ENCODE data around the gene WEE1. TPM values are rescaled to one million over a fixed set of nuclear protein-coding genes. Genes with fewer than 3 reads are reported as not detected.

The WEE1 gene
- total RNA-seq, 1 donor from 2014 or later: 66.4 TPM

DNA sequence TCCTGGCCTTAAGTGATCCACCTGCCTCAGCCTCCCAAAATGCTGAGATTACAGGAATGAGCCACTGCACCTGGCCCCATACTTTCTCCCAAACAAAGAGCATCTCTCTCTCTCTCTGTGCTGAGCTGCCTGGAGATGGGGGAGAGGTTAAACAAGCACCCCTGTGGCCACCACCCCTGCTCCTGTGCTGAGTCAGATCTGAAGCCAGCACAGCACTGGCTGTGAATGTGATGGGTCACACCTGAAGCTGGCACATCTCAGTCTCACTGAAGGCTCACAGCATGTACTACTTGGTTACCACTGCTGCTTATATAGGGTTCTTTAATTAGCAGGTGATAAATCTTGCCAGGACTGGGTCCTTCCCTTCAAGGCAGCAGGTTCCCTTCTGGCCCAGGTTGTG, 10.8 kb upstream of the WEE1 start:
- no peaks in the 10 kb centered on the region for H3K27me3 Mint-ChIP-seq (ENCODE audit: low read depth)
- H3K36me3 Mint-ChIP-seq: peaks cover 19% of the 10 kb centered on the region
- no peak for DNase-seq (ENCODE audit: low spot score in 2 of 2, unreplicated experiment in 2 of 2)
- TF ChIP-seq, protein P1, sequence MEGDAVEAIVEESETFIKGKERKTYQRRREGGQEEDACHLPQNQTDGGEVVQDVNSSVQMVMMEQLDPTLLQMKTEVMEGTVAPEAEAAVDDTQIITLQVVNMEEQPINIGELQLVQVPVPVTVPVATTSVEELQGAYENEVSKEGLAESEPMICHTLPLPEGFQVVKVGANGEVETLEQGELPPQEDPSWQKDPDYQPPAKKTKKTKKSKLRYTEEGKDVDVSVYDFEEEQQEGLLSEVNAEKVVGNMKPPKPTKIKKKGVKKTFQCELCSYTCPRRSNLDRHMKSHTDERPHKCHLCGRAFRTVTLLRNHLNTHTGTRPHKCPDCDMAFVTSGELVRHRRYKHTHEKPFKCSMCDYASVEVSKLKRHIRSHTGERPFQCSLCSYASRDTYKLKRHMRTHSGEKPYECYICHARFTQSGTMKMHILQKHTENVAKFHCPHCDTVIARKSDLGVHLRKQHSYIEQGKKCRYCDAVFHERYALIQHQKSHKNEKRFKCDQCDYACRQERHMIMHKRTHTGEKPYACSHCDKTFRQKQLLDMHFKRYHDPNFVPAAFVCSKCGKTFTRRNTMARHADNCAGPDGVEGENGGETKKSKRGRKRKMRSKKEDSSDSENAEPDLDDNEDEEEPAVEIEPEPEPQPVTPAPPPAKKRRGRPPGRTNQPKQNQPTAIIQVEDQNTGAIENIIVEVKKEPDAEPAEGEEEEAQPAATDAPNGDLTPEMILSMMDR (IDR thresholded peaks at IDR 0.05; ENCODE audit: unreplicated experiment): no peak
- no peak overlapping the region for H3K4me3 Mint-ChIP-seq
- H3K9me3 Mint-ChIP-seq: peaks cover 31% of the 10 kb centered on the region
- no peak overlapping the region for H3K27ac Mint-ChIP-seq
- peaks cover 18% of the 10 kb centered on the region for H3K4me1 Mint-ChIP-seq

DNA sequence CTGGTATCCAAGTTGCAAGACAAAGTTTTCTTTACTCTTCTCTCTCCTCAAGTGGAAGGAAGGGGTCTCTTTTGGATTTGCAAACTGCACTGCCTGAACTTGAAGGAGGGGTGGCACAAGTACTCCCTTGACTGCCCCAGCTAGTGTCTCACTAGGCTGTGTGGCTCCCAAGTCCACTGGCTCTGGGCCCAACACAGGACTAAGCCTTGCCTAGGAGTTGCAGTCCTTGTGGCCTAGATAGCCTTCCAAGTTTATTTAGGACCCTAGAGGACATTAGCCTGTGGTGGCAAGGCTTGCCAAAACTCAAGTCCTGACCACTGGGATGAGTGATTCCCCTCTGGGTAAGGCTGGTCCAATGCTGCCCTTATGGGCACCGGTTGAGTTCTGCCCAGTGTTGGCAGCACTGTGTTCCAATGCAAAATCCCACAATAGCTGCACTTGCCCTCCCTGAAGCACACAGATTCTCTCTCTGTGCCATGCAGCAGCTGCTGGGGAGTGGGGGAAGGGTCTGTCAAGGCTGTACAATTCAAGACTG, 10.2 kb upstream of the WEE1 start:
- no peak for DNase-seq (ENCODE audit: low spot score in 2 of 2, unreplicated experiment in 2 of 2)
- Mint-ChIP-seq H3K4me3 (no peak overlapping the region), H3K4me1 (peaks cover 22% of the 10 kb centered on the region), H3K27me3 (ENCODE audit: low read depth) (no peaks in the 10 kb centered on the region), H3K36me3 (peaks cover 19% of the 10 kb centered on the region), H3K27ac (no peak overlapping the region), H3K9me3 (peaks cover 30% of the 10 kb centered on the region)
- TF ChIP-seq, protein P1 (IDR thresholded peaks at IDR 0.05; ENCODE audit: unreplicated experiment): no peak

DNA sequence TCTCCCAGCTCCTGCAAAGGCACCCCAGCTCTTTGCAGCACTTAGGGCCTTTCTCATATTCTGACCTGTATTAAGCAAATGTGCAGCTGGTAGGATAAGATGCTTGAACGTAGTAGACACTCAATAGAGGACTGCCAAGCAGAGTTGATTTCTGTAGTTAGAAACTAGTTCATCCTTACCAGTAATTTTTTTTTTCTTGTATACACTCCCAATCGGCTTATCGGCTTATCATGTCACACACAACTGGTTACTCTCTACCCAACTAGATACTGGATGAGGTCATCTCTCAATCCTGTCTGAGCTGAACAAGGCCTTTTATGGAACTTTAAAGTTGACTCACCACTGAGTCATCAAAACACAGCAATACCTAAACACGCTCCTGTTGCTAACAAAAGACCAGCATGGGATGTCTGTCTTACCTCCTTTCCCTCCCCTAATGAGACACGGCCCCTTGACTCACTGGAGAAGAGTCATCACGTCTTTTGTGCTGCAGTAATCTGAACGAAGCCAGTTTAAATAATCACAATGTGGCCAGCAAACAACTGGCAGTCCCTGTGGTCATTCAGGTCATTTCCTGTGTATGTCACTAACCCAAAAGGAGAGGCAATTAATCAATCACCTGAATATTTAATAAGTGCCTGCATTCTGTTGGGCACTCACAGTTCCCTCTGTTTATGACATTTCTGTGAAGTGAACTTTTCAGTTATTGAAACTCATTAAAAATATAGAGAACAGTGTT, 7.5 kb upstream of the WEE1 start:
- DNase-seq (ENCODE audit: low spot score in 2 of 2, unreplicated experiment in 2 of 2): no peak
- H3K27me3 Mint-ChIP-seq (ENCODE audit: low read depth): no peaks in the 10 kb centered on the region
- peak overlapping the region; percentile 99 for H3K27ac Mint-ChIP-seq
- H3K4me3 Mint-ChIP-seq: no peak overlapping the region
- H3K4me1 Mint-ChIP-seq: peaks cover 38% of the 10 kb centered on the region
- TF ChIP-seq, protein P1 (IDR thresholded peaks at IDR 0.05; ENCODE audit: unreplicated experiment): no peak
- H3K9me3 Mint-ChIP-seq: peaks cover 12% of the 10 kb centered on the region
- H3K36me3 Mint-ChIP-seq: peaks cover 6% of the 10 kb centered on the region

DNA sequence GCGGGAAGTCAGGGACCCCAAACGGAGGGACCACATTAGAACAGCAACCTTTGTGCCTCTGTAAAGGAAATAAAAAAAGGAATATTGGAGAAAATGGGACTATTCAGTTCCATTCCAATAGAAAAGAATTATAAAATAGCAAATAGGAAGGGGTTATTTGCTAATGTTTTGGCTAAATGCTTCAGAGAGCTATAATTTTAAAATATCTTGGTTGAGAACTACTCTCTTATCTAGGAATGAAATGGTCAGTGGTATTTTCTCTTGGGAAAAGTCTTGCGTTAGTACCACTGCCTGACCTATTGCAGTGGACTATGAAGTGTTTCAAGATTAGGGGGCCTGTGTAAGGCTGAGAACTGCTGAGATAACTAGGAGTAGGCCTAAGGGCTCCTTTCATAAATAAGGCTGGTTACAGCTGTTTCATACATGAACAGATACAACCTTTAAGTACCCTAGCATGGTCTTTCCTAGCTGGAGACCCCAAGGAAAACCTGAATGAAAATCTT, 6.9 kb upstream of the WEE1 start:
- H3K4me1 Mint-ChIP-seq: peaks cover 41% of the 10 kb centered on the region
- TF ChIP-seq, protein P1 (IDR thresholded peaks at IDR 0.05; ENCODE audit: unreplicated experiment): no peak
- peaks cover 6% of the 10 kb centered on the region for H3K9me3 Mint-ChIP-seq
- no peak overlapping the region for H3K4me3 Mint-ChIP-seq
- H3K27ac Mint-ChIP-seq: peak overlapping the region; percentile 99
- H3K36me3 Mint-ChIP-seq: peaks cover under 1% of the 10 kb centered on the region
- H3K27me3 Mint-ChIP-seq (ENCODE audit: low read depth): no peaks in the 10 kb centered on the region
- no peak for DNase-seq (ENCODE audit: low spot score in 2 of 2, unreplicated experiment in 2 of 2)

DNA sequence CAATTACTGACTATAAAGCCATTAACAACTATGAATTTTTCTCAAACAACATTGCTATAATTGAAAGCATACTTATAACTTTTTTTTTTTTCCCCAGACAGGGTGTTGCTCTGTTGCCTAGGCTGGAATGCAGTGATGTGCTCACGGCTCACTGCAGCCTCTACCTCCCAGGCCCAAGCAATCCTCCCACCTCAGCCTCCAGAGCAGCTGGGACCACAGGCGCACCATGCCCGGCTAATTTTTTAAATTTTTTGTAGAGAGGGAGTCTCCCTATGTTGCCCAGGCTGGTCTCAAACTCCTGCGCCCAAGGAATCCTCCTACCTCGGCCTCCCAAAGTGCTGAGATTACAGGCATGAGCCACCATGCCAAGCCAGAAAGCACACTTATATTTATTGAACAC, 6.1 kb upstream of the WEE1 start:
- Mint-ChIP-seq H3K36me3 (no peaks in the 10 kb centered on the region), H3K4me1 (peaks cover 48% of the 10 kb centered on the region), H3K27ac (peak overlapping the region; percentile 99)

More for the DNA sequence above, 6.1 kb upstream of the WEE1 start:
- H3K27me3 Mint-ChIP-seq (ENCODE audit: low read depth): no peaks in the 10 kb centered on the region
- TF ChIP-seq, protein P1 (IDR thresholded peaks at IDR 0.05; ENCODE audit: unreplicated experiment): no peak
- no peak for DNase-seq (ENCODE audit: low spot score in 2 of 2, unreplicated experiment in 2 of 2)
- H3K4me3 Mint-ChIP-seq: no peak overlapping the region
- no peaks in the 10 kb centered on the region for H3K9me3 Mint-ChIP-seq
